HepG2 (cell line): ENCODE measurements around the gene FNBP1L. TPM values are rescaled to one million over a fixed set of nuclear protein-coding genes. Genes with fewer than 3 reads are reported as not detected.

Source experiments
- HMG20B ChIP-seq: conservative IDR thresholded peaks from 2 replicates; pipeline ENCODE4 v1.6.1; 2016; ENCODE audit warnings: missing genetic modification reagents, missing compliant biosample characterization
- HOXA7 ChIP-seq: sonication (generic); formaldehyde crosslinking; IDR thresholded peaks from 2 replicates; pipeline ENCODE4 v1.8.1; 2022; ENCODE audit warnings: mild to moderate bottlenecking, missing genetic modification reagents, moderate library complexity
- KDM3A ChIP-seq: IDR thresholded peaks from 2 replicates; pipeline ENCODE4 v1.6.1; 2018; ENCODE audit warnings: low read depth, missing compliant biosample characterization
- MAFG ChIP-seq: sonication (generic); formaldehyde crosslinking; IDR thresholded peaks from 2 replicates; pipeline ENCODE4 v1.5.1; 2020; ENCODE audit warnings: mild to moderate bottlenecking, missing genetic modification reagents
- MTA1 ChIP-seq: sonication (generic); formaldehyde crosslinking; IDR thresholded peaks from 2 replicates; pipeline ENCODE4 v1.4.0; 2020; ENCODE audit warnings: missing genetic modification reagents, mild to moderate bottlenecking, borderline replicate concordance
- NONO ChIP-seq, 2 experiments: fragments of 450-650 bp in 1 of 2; sonication (generic) in 1 of 2; formaldehyde crosslinking in 1 of 2; IDR thresholded peaks in 1 of 2; conservative IDR thresholded peaks in 1 of 2; 2 replicates each; pipeline versions ENCODE4 v1.6.1 to v1.8.0; 2017 to 2022; ENCODE audit warnings: mild to moderate bottlenecking in 1 of 2, missing genetic modification reagents in 1 of 2, moderate library complexity in 1 of 2
- NR1H2 ChIP-seq: sonication (generic); formaldehyde crosslinking; IDR thresholded peaks from 2 replicates; pipeline ENCODE4 v1.8.1; 2022; ENCODE audit warnings: low read depth, missing genetic modification reagents, borderline replicate concordance
- NR2C2 ChIP-seq: sonication (generic); formaldehyde crosslinking; IDR thresholded peaks from 2 replicates; pipeline ENCODE4 v1.4.0; 2020; ENCODE audit warnings: missing genetic modification reagents, mild to moderate bottlenecking, moderate library complexity, borderline replicate concordance
- TARDBP ChIP-seq: sonication (generic); formaldehyde crosslinking; IDR thresholded peaks from 2 replicates; pipeline ENCODE4 v1.8.0; 2022; ENCODE audit warnings: mild to moderate bottlenecking, missing genetic modification reagents
- TEAD3 ChIP-seq: optimal IDR thresholded peaks from 2 replicates; pipeline ENCODE3; 2016; ENCODE audit warnings: borderline replicate concordance
- TMF1 ChIP-seq: sonication (generic); formaldehyde crosslinking; IDR thresholded peaks from 2 replicates; pipeline ENCODE4 v1.8.1; 2022; ENCODE audit warnings: low read depth, missing genetic modification reagents
- TSC22D2 ChIP-seq: sonication (generic); formaldehyde crosslinking; IDR thresholded peaks from 2 replicates; pipeline ENCODE4 v1.5.1; 2020; ENCODE audit warnings: missing genetic modification reagents, mild to moderate bottlenecking, borderline replicate concordance
- ZBTB7B ChIP-seq: sonication (generic); formaldehyde crosslinking; IDR thresholded peaks from 2 replicates; pipeline ENCODE4 v1.4.0; 2020; ENCODE audit warnings: missing genetic modification reagents
- ZC3H4 ChIP-seq: sonication (generic); formaldehyde crosslinking; IDR thresholded peaks from 2 replicates; pipeline ENCODE4 v1.4.0; 2020; ENCODE audit warnings: missing genetic modification reagents, borderline replicate concordance
- ZNF205 ChIP-seq: IDR thresholded peaks from 2 replicates; pipeline ENCODE4 v1.6.1; 2018; ENCODE audit warnings: missing biosample characterization, missing genetic modification reagents
- ZNF644 ChIP-seq: IDR thresholded peaks from 2 replicates; pipeline ENCODE4 v1.6.1; 2016; ENCODE audit warnings: low read depth
- polyA plus RNA-seq, 8 experiments: library from polyadenylated mRNA; depleted of rRNA in 3 of 8; stranded (reverse) in 7 of 8; unstranded in 1 of 8; fragments of >200 nt; fragmentation: Illumina TruSeq in 4 of 8; extraction: Trizol in 4 of 8; gene quantifications; 2 replicates each; pipeline versions ENCODE4 v1.2.1 to v1.2.3, GENCODE V29; 2011 to 2016; ENCODE audit warnings: low read depth in 4 of 8, missing spikeins in 1 of 8, mixed read lengths in 1 of 8; ENCODE audit not compliant: insufficient read depth in 1 of 8
- total RNA-seq, 5 experiments: library from RNA; depleted of rRNA; stranded (reverse); fragments of >200 nt; fragmentation: Illumina TruSeq; extraction: Trizol; gene quantifications; 2 replicates each; pipeline ENCODE4 v1.2.3, GENCODE V29; 2016; ENCODE audit warnings: low read depth in 1 of 5
- TF ChIP-seq, protein P1 (sequence below): sonication (generic); formaldehyde crosslinking; IDR thresholded peaks from 2 replicates; pipeline ENCODE4 v1.5.0; 2020; ENCODE audit warnings: missing genetic modification reagents
- TF ChIP-seq, protein P2 (sequence below): sonication (generic); formaldehyde crosslinking; conservative IDR thresholded peaks from 2 replicates; pipeline ENCODE4 v1.4.0; 2020; ENCODE audit warnings: missing genetic modification reagents
- TF ChIP-seq, protein P3 (sequence below): sonication (generic); formaldehyde crosslinking; IDR thresholded peaks from 2 replicates; pipeline ENCODE4 v1.5.0; 2020; ENCODE audit warnings: mild to moderate bottlenecking, low read depth, missing genetic modification reagents, borderline replicate concordance
- TF ChIP-seq, protein P4 (sequence below): sonication (generic); formaldehyde crosslinking; IDR thresholded peaks from 2 replicates; pipeline ENCODE4 v1.5.1; 2020; ENCODE audit warnings: mild to moderate bottlenecking, missing genetic modification reagents
- TF ChIP-seq, protein P5 (sequence below): sonication (generic); formaldehyde crosslinking; IDR thresholded peaks from 2 replicates; pipeline ENCODE4 v1.4.0; 2020; ENCODE audit warnings: missing genetic modification reagents

The FNBP1L gene
- total and polyA plus RNA-seq, 2 of the 13 experiments (the other 11 are each of a cell fraction or from before 2014, with no cell fraction given), result 24.1 to 27.1 TPM

DNA sequence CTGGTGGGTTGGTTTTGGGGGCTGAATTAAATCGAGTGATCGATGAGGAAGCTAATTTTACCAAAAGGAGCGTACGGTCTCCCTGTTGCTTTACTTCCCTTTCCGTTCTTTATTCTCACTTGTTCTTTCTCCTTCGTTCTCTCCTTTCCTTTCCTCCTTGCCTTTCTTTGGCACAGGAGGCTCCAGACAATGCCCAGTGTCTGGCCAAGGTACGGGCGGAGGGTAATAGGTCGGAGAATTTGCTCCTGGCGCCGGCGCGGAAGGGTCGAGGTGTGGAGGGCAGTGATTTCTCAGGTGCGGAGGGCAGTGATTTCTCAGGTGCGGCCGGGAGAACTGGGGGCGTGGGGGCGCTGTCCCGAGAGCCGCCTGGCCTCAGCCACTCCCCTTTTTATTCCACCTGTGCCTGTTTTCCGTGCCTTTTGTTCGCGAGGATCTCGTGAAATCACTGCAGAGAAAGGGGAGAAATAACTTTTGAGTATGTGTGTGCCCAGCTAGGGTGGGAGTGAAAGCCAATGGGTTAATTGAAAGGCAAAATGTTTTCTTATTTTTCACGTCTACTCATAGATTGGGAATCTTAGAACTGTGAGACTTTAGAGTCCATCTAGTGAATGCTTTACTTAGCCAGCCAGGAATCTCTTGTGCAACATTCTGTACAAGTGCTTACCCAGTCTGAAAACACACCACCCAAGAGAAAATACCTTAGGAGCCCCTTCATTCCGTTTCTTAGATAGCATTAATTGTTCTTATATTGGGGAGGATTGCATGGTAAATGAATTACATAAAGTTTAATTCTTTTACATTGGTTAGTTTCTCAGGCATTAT lies 1.3 kb downstream of the FNBP1L start (continued):
- TF ChIP-seq, protein P1, sequence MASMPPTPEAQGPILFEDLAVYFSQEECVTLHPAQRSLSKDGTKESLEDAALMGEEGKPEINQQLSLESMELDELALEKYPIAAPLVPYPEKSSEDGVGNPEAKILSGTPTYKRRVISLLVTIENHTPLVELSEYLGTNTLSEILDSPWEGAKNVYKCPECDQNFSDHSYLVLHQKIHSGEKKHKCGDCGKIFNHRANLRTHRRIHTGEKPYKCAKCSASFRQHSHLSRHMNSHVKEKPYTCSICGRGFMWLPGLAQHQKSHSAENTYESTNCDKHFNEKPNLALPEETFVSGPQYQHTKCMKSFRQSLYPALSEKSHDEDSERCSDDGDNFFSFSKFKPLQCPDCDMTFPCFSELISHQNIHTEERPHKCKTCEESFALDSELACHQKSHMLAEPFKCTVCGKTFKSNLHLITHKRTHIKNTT (CRISPR knock-in tag), result no peak
- TF ChIP-seq, protein P2, sequence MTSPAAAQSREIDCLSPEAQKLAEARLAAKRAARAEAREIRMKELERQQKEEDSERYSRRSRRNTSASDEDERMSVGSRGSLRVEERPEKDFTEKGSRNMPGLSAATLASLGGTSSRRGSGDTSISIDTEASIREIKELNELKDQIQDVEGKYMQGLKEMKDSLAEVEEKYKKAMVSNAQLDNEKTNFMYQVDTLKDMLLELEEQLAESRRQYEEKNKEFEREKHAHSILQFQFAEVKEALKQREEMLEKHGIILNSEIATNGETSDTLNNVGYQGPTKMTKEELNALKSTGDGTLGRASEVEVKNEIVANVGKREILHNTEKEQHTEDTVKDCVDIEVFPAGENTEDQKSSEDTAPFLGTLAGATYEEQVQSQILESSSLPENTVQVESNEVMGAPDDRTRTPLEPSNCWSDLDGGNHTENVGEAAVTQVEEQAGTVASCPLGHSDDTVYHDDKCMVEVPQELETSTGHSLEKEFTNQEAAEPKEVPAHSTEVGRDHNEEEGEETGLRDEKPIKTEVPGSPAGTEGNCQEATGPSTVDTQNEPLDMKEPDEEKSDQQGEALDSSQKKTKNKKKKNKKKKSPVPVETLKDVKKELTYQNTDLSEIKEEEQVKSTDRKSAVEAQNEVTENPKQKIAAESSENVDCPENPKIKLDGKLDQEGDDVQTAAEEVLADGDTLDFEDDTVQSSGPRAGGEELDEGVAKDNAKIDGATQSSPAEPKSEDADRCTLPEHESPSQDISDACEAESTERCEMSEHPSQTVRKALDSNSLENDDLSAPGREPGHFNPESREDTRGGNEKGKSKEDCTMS (CRISPR knock-in tag), result no peak
- TF ChIP-seq ZNF205 (no peak), NONO (IDR thresholded peaks at IDR 0.05) (no peak), NONO (CRISPR knock-in tag; conservative IDR thresholded peaks at IDR 0.05) (no peak), NR2C2 (CRISPR knock-in tag) (peak; percentile 32; the same call in 1 of the 2 replicates), NR1H2 (CRISPR knock-in tag) (no peak), TSC22D2 (no peak), TEAD3 (CRISPR knock-in tag) (no peak), KDM3A (CRISPR knock-in tag) (no peak), TARDBP (CRISPR knock-in tag) (no peak), ZBTB7B (CRISPR knock-in tag) (peak; percentile 65; the same call in 1 of the 2 replicates), MTA1 (CRISPR knock-in tag) (peak; percentile 81; the same call in 1 of the 2 replicates), ZNF644 (no peak), MAFG (CRISPR knock-in tag) (no peak), ZC3H4 (CRISPR knock-in tag) (no peak), TMF1 (no peak), HMG20B (CRISPR knock-in tag) (peak; percentile 93), HOXA7 (CRISPR knock-in tag) (no peak)
- TF ChIP-seq, protein P3, sequence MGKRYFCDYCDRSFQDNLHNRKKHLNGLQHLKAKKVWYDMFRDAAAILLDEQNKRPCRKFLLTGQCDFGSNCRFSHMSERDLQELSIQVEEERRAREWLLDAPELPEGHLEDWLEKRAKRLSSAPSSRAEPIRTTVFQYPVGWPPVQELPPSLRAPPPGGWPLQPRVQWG (CRISPR knock-in tag), result no peak
- TF ChIP-seq, protein P4, sequence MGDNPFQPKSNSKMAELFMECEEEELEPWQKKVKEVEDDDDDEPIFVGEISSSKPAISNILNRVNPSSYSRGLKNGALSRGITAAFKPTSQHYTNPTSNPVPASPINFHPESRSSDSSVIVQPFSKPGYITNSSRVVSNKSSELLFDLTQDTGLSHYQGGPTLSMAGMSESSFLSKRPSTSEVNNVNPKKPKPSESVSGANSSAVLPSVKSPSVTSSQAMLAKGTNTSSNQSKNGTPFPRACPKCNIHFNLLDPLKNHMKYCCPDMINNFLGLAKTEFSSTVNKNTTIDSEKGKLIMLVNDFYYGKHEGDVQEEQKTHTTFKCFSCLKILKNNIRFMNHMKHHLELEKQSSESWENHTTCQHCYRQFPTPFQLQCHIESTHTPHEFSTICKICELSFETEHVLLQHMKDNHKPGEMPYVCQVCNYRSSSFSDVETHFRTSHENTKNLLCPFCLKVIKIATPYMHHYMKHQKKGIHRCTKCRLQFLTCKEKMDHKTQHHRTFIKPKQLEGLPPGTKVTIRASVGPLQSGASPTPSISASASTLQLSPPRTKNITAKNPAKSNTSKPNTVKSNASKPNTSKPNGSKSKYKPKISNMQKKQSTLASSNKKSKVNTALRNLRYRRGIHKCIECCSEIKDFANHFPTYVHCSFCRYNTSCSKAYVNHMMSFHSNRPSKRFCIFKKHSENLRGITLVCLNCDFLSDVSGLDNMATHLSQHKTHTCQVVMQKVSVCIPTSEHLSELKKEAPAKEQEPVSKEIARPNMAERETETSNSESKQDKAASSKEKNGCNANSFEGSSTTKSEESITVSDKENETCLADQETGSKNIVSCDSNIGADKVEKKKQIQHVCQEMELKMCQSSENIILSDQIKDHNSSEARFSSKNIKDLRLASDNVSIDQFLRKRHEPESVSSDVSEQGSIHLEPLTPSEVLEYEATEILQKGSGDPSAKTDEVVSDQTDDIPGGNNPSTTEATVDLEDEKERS, result 0 out of 2 replicates have a peak, but pooled peaks have one; percentile 19
- TF ChIP-seq, protein P5, sequence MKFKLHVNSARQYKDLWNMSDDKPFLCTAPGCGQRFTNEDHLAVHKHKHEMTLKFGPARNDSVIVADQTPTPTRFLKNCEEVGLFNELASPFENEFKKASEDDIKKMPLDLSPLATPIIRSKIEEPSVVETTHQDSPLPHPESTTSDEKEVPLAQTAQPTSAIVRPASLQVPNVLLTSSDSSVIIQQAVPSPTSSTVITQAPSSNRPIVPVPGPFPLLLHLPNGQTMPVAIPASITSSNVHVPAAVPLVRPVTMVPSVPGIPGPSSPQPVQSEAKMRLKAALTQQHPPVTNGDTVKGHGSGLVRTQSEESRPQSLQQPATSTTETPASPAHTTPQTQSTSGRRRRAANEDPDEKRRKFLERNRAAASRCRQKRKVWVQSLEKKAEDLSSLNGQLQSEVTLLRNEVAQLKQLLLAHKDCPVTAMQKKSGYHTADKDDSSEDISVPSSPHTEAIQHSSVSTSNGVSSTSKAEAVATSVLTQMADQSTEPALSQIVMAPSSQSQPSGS (CRISPR knock-in tag), result no peak
